Endothelial cell of umbilical vein (primary cell): Measurements from ENCODE around the gene DCUN1D1. TPM values are rescaled to one million over a fixed set of nuclear protein-coding genes. Genes with fewer than 3 reads are reported as not detected.

Experiments used
- BruUV-seq: library from RNA; stranded (reverse); fragments of 400-500 nt; replicated peaks from 2 replicates; lab custom pipeline; 2021; lab: Mats Ljungman, UMichigan
- CTCF ChIA-PET: fragments of 300-600, 350-600 bp; sonication (Branson Sonifier 250); formaldehyde crosslinking; loops from one replicate; lab custom pipeline; 2021; ENCODE audit warnings: antibody characterized with exemption, inconsistent platforms; lab: Charles Lee
- POLR2A ChIA-PET: fragments of 300-600, 350-600 bp; sonication (Branson Sonifier 250); formaldehyde crosslinking; loops from one replicate; lab custom pipeline; 2021; ENCODE audit warnings: antibody characterized with exemption, inconsistent platforms; lab: Charles Lee
- DNase-seq: peaks from one replicate; pipeline ENCODE4 v3.0.0-alpha.2; 2011; ENCODE audit warnings: low read depth, low spot score
- FAIRE-seq: peaks from 2 replicates; lab custom pipeline; 2011; peaks lifted over from hg19 to GRCh38; lab: Jason Lieb, UNC
- H2AFZ ChIP-seq: 2 replicates; pipeline ENCODE4 v1.6.0; 2012; ENCODE audit warnings: low read depth, low read length, control low read depth, inconsistent platforms
- H3K27ac ChIP-seq: 2 replicates; pipeline ENCODE4 v1.5.1; 2011; ENCODE audit warnings: low read depth, mild to moderate bottlenecking, control low read depth, low read length, moderate library complexity; ENCODE audit not compliant: insufficient read depth
- H3K27me3 ChIP-seq, 2 experiments: 2 replicates each; pipeline versions ENCODE4 v1.6.0 to v1.6.1; 2011; ENCODE audit warnings: low read length in 2 of 2, mixed read lengths in 1 of 2; ENCODE audit not compliant: control insufficient read depth in 2 of 2, insufficient read depth in 2 of 2
- H3K36me3 ChIP-seq, 2 experiments: 2 replicates in 1 of 2; 3 replicates in 1 of 2; pipeline ENCODE4 v1.5.1; 2011; ENCODE audit warnings: low read length in 2 of 2, mild to moderate bottlenecking in 1 of 2, moderate library complexity in 1 of 2; ENCODE audit not compliant: control insufficient read depth in 2 of 2, insufficient read depth in 2 of 2; ENCODE audit errors: extremely low read depth in 1 of 2
- H3K4me1 ChIP-seq: 3 replicates; pipeline ENCODE4 v1.5.1; 2011; ENCODE audit warnings: mild to moderate bottlenecking, low read length; ENCODE audit not compliant: control insufficient read depth, insufficient read depth; ENCODE audit errors: extremely low read depth
- H3K4me2 ChIP-seq: 2 replicates; pipeline ENCODE4 v1.6.1; 2011; ENCODE audit warnings: low read length, control low read depth, mixed read lengths; ENCODE audit not compliant: insufficient read depth
- H3K4me3 ChIP-seq, 3 experiments: fragments of 200-600 bp in 1 of 3; sonication (generic), shearing (Covaris generic) in 1 of 3; replicated peaks in 1 of 3; 2 replicates each; pipeline ENCODE4 v1.5.1; 2011 to 2016; ENCODE audit warnings: control low read depth in 3 of 3, low read length in 3 of 3, mild to moderate bottlenecking in 2 of 3, inconsistent platforms in 1 of 3, low read depth in 1 of 3, moderate library complexity in 1 of 3; ENCODE audit not compliant: insufficient read depth in 1 of 3
- H3K79me2 ChIP-seq: 2 replicates; pipeline ENCODE4 v1.6.0; 2012; ENCODE audit warnings: low read length, inconsistent platforms; ENCODE audit not compliant: control insufficient read depth, insufficient read depth
- H3K9ac ChIP-seq: replicated peaks from 2 replicates; pipeline ENCODE3; 2011; ENCODE audit warnings: low read length, control low read depth; ENCODE audit not compliant: insufficient read depth; ENCODE audit errors: extremely low read depth
- H3K9me1 ChIP-seq: replicated peaks from 3 replicates; pipeline ENCODE4 v1.6.0; 2011; ENCODE audit warnings: mild to moderate bottlenecking, low read length; ENCODE audit not compliant: control insufficient read depth, insufficient read depth; ENCODE audit errors: extremely low read depth
- H3K9me3 ChIP-seq: replicated peaks from 2 replicates; pipeline ENCODE4 v1.5.1; 2012; ENCODE audit warnings: low read length, inconsistent platforms; ENCODE audit not compliant: control insufficient read depth, insufficient read depth
- H4K20me1 ChIP-seq: replicated peaks from 2 replicates; pipeline ENCODE3; 2011; ENCODE audit warnings: mild to moderate bottlenecking, low read length; ENCODE audit not compliant: control insufficient read depth, insufficient read depth; ENCODE audit errors: extremely low read depth
- EZH2 ChIP-seq: IDR thresholded peaks from 2 replicates; pipeline ENCODE4 v1.6.1; 2012; ENCODE audit warnings: borderline replicate concordance, low read depth, mild to moderate bottlenecking, moderate library complexity, low read length, inconsistent platforms; ENCODE audit not compliant: severe bottlenecking
- FOS ChIP-seq: IDR thresholded peaks from 2 replicates; pipeline ENCODE4 v1.6.1; 2011; ENCODE audit warnings: mild to moderate bottlenecking, low read length, moderate library complexity, borderline replicate concordance; ENCODE audit not compliant: insufficient read depth
- GATA2 ChIP-seq: IDR thresholded peaks from 2 replicates; pipeline ENCODE4 v1.7.0; 2011; ENCODE audit warnings: low read depth, mild to moderate bottlenecking, moderate library complexity, mixed read lengths, low read length; ENCODE audit not compliant: insufficient read length, insufficient read depth
- JUN ChIP-seq: IDR thresholded peaks from 2 replicates; pipeline ENCODE4 v1.6.1; 2011; ENCODE audit warnings: borderline replicate concordance, low read depth; ENCODE audit not compliant: insufficient read length, insufficient read depth
- MYC ChIP-seq: IDR thresholded peaks from one replicate; pipeline ENCODE4 v1.6.1; 2011; ENCODE audit warnings: mild to moderate bottlenecking, low read depth, low read length
- POLR2A ChIP-seq: IDR thresholded peaks from 2 replicates; pipeline ENCODE4 v1.6.1; 2012; ENCODE audit warnings: low read depth, mild to moderate bottlenecking, control low read depth, low read length
- POLR2AphosphoS5 ChIP-seq: IDR thresholded peaks from 2 replicates; pipeline ENCODE4 v1.6.1; 2012; ENCODE audit warnings: low read depth, mild to moderate bottlenecking, control low read depth, low read length, moderate library complexity; ENCODE audit not compliant: insufficient read depth
- dilution Hi-C: fragments of 300-500 bp; cut with MboI; formaldehyde crosslinking; loops from one replicate; pipeline ENCODE4 v1.15.0; 2019; ENCODE audit warnings: low sequenced_read_pairs; ENCODE audit not compliant: extremely low pct_ligation_motif_present
- intact Hi-C: fragments of 100-400 bp; cut with micrococcal nuclease; formaldehyde crosslinking; loops from one replicate; pipeline ENCODE4 v1.10.0; 2022
- polyA plus RNA-seq, 4 experiments: library from polyadenylated mRNA; depleted of rRNA in 3 of 4; stranded (reverse) in 3 of 4; unstranded in 1 of 4; fragments of >200 nt; gene quantifications; 2 replicates each; pipeline versions ENCODE4 v1.2.1 to v1.2.3, GENCODE V29; 2011 to 2012; ENCODE audit warnings: missing spikeins in 1 of 4
- total RNA-seq: library from RNA; stranded (reverse); gene quantifications from 2 replicates; pipeline ENCODE4 v1.2.3, GENCODE V29; 2021
- TF ChIP-seq, protein P1 (sequence below): IDR thresholded peaks from 2 replicates; pipeline ENCODE4 v1.6.1; 2011; ENCODE audit not compliant: insufficient read depth, insufficient read length
- TF ChIP-seq, protein P2 (sequence below), 2 donors: IDR thresholded peaks; 1 replicate in 1 of 2; 2 replicates in 1 of 2; pipeline ENCODE4 v1.5.1; 2011; ENCODE audit warnings: low read length in 2 of 2, mild to moderate bottlenecking in 2 of 2, moderate library complexity in 2 of 2, control low read depth in 1 of 2, inconsistent platforms in 1 of 2, low read depth in 1 of 2; ENCODE audit not compliant: insufficient read depth in 1 of 2; ENCODE audit errors: extremely low read depth in 1 of 2

The DCUN1D1 gene
- total and polyA plus RNA-seq, 2 donors (not counting 3 experiments of a cell fraction or from before 2014, with no cell fraction given), result 4.9 to 41.3 TPM

DNA sequence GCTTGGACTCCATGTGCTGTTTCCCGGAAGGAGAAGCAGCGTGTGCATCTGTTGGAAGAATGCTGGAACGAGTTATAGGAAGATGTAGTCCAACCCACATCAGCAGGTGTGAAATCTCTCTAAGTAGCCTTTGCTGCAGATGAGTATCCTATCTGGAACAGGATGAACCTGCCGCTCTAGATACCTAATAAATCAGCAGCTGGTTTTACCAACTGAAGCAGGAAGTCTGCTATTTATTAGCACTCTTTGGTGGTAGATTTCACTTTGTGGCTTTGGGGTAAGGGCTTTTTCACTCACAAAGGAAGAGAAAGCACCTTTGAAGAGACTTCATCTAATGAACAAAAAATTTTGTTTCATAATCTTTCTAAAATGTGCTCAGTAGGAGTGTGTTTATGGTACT is 66.4 kb downstream of the DCUN1D1 start:
- POLR2A ChIA-PET, result no interaction called here
- intact Hi-C loops, result no loop called here
- no peaks in the 10 kb centered on the region for H3K27me3 ChIP-seq

DNA sequence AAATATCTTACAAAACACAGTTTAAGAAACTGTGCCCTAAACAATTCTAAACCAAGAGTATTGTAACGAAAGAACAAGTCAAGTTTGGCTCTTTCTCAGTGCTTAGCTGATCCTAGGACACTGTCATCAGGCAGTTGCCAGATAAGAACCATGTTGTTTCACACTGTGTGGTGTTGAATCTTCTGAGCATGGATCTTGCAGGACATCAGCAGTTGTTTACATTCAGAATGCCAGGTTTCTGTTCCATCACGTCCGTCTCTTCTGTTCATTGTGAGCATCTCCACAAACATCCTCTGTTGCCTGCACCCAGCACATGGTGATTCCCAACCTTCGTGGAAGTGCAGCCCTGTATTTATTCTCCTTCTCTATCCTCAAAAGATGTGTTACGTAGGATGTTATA is 67.9 kb downstream of the DCUN1D1 start:
- Histone ChIP-seq H3K9me1 (no peaks in the 10 kb centered on the region), H3K9me3 (no peaks in the 10 kb centered on the region), H3K27me3 (no peaks in the 10 kb centered on the region), H3K27ac (no peak overlapping the region), H3K79me2 (no peaks in the 10 kb centered on the region), H3K4me3 (no peak overlapping the region), H2AFZ (no peak overlapping the region), H3K4me1 (no peaks in the 10 kb centered on the region), H4K20me1 (no peaks in the 10 kb centered on the region), H3K4me2 (no peak overlapping the region), H3K9ac (no peak overlapping the region), H3K36me3 (peaks cover 0 to 2% of the 10 kb centered on the region in 2 experiments)
- ChIA-PET POLR2A (no interaction called here), CTCF (no interaction called here)
- FAIRE-seq (no peak), DNase-seq (no peak)
- no TSS peak for BruUV-seq
- dilution Hi-C loops, result no loop called here
- intact Hi-C loops, result no loop called here
- TF ChIP-seq, protein P1, sequence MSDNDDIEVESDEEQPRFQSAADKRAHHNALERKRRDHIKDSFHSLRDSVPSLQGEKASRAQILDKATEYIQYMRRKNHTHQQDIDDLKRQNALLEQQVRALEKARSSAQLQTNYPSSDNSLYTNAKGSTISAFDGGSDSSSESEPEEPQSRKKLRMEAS, result no peak
- TF ChIP-seq, protein P2, sequence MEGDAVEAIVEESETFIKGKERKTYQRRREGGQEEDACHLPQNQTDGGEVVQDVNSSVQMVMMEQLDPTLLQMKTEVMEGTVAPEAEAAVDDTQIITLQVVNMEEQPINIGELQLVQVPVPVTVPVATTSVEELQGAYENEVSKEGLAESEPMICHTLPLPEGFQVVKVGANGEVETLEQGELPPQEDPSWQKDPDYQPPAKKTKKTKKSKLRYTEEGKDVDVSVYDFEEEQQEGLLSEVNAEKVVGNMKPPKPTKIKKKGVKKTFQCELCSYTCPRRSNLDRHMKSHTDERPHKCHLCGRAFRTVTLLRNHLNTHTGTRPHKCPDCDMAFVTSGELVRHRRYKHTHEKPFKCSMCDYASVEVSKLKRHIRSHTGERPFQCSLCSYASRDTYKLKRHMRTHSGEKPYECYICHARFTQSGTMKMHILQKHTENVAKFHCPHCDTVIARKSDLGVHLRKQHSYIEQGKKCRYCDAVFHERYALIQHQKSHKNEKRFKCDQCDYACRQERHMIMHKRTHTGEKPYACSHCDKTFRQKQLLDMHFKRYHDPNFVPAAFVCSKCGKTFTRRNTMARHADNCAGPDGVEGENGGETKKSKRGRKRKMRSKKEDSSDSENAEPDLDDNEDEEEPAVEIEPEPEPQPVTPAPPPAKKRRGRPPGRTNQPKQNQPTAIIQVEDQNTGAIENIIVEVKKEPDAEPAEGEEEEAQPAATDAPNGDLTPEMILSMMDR (IDR thresholded peaks at IDR 0.05; ENCODE audit: extremely low read depth in 1 of 2, insufficient read depth in 1 of 2, low read depth in 1 of 2, low read length in 2 of 2), result no peak
- TF ChIP-seq GATA2 (no peak), EZH2 (no peak), FOS (no peak), JUN (no peak), MYC (no peak), POLR2A (no peak), POLR2AphosphoS5 (no peak)

More for the DNA sequence above, 66.4 kb downstream of the DCUN1D1 start:
- TF ChIP-seq GATA2 (no peak), POLR2A (no peak), EZH2 (no peak)
- Histone ChIP-seq H3K9me1 (no peaks in the 10 kb centered on the region), H2AFZ (no peak overlapping the region), H3K9me3 (no peaks in the 10 kb centered on the region), H3K79me2 (no peaks in the 10 kb centered on the region), H3K4me1 (no peaks in the 10 kb centered on the region), H3K36me3 (peaks cover 0 to 2% of the 10 kb centered on the region in 2 experiments), H4K20me1 (no peaks in the 10 kb centered on the region), H3K9ac (no peak overlapping the region), H3K4me2 (no peak overlapping the region), H3K4me3 (no peak overlapping the region), H3K27ac (no peak overlapping the region)
- FAIRE-seq, result no peak
- no TSS peak for BruUV-seq
- CTCF ChIA-PET, result no interaction called here
- no peak for DNase-seq
- dilution Hi-C loops, result no loop called here
